ENCODE measurements around the gene MRPL28.
A peak's percentile ranks its signal among the peaks of the same experiment; 100 is the strongest.
"Not testable (repeated sequence)": the region's sequence is repeated elsewhere in the genome, so short reads cannot be mapped to it uniquely, and the experiment has no call there.

The MRPL28 gene
- 13.8 to 20.6 (median 17.1) reads per million in 4 donors for total RNA-seq

DNA sequence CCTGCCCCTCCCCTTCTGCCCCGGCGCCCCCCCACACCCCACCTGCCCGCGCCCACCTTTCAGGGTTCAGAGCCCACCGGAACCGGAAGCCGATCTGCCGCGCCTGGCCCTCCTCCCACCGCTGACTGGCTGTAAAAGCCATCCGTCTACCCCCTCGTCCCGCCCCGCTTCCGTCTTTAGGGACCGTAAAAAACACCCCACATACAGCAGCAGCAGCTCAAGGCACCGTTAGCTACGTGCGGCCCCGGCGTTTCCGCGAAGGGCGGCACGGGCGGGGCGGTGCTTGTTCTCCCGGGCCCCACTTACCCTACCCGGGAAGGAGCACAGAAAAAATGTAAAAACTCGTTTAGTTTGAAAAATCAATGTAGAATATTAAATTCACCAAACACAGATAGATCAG is at the start of gene MRPL28:
Gene MRPL28, minus strand, starts transcription at position 96 of the 400 bp plus-strand sequence. CDS start 320 bp downstream, outside the sequence.
- peak; percentile 81 to 96 (median 87) for DNase-seq

DNA sequence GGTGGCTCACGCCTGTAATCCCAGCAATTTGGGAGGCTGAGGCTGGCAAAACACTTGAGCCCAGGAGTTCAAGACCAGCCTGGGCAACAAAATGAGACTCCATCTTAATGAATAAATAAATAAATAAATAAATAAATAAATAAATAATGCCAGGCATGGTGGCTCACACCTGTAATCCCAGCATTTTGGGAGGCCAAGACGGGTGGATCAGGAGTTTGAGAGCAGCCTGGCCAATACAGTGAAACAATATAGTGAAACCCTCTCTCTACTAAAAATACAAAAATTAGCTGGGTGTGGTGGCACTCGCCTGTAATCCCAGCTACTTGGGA is 44.8 kb upstream of the MRPL28 start:
- not testable (repeated sequence) for DNase-seq

DNA sequence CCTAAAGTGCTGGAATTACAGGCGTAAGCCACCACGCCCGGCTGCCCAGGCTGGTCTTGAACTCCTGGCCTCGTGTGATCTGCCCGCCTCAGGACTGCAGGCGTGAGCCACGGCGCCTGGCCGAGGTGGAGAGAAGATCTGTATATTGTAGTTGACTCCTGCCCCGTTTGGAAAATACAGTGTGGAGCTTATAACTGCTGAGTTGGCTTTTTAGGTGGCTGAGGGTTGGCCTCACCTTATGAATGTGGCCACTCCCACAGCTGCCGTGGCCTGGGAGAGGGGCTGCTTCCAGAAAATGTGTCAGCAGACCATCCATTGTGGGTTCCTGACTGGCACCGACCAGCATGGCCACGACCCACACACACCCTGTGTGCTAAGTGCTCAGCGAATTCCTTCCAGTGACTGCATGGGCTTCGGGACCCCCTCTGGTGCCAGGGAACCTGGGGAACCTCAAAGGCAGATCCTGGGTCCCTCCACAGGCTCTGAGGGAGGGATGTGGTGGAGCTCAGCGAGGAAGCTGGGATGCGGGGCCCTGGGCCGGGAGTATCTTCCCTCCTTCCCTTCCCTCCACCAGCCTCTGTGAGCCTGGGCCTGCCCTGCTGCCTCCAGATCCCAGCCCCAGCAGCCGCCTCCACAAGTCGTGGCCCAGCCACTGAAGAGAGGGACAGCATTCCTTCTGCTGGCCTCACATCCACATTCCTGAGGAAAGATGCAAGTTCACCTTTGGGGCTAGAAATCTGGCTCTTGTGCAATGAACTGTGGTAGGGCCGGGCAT is 44.2 kb upstream of the MRPL28 start:
- no peak for DNase-seq

DNA sequence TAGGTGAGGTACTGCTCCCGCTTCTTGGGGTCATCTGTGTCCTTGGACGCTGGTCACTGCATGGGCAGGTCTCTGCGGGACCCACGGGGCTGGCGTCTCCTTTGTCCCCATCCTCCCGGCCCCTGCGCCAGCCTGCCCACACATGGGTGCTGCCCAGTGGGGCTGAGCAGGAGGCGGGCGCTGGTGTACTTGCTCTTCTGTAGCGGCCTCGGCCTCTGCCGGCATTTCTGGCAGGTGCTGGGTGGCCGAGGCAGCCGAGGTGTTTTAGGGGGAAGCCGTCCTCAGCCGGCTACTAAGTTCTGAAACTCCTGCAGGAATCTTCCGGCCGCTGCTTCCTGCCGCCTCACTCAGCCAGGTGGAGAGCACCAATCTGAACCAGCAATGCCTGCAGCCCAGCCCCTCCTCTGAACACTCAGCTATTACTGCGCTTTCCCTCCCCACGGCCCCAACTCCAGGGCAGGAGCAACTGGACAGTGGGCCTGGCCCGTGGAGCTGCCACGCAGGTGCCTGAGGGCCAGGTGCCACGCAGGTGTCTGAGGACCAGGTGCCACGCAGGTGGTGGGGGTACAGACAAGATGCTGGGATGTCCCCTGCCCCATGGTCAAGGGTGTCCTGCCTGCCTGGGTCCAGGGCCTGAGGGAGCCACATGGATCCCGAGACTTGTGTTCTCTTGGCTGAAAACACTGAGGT is 41.4 kb upstream of the MRPL28 start:
- no peak for DNase-seq

DNA sequence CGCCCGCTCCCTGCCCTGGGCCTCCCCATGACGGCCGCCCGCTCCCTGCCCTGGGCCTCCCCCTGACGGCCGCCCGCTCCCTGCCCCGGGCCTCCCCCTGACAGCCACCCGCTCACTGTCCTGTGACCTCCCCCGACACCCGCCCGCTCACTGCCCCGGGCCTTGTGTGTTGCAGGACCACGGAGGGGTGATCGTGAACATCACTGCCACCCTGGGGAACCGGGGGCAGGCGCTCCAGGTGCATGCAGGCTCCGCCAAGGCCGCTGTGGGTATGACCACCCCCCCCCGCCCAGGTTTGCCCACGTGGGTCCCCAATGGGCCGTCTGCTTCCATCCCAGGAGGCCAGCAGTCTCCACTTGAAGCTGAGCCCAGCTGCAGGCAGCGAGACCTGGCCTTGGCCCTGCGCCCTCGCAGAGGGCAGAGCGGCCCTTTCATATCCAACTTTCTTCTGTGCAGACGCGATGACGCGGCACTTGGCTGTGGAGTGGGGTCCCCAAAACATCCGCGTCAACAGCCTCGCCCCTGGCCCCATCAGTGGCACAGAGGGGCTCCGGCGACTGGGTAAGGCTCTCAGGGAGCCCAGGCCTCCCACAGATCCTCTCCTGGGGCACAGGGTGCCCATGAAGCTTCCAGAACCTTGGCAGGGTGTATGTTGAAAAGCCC is 40.3 kb upstream of the MRPL28 start:
- no peak for DNase-seq

DNA sequence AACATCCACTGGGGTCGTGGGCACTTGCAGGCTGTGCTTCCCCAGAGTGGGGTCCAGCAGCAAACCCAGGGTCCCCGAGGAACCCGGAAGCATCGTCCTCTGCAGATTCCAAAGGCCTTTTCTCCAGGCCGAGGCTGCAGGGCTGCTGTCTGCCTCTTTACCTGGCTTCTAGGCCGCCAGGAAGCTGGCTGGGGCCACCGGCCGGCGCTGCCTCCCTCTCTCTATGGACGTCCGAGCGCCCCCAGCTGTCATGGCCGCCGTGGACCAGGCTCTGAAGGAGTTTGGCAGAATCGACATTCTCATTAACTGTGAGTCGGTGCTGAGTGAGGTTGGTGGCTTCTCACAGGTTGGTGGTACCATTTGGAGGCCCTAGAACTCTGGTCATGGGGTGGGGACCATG is 36.9 kb upstream of the MRPL28 start:
- DNase-seq: no peak

DNA sequence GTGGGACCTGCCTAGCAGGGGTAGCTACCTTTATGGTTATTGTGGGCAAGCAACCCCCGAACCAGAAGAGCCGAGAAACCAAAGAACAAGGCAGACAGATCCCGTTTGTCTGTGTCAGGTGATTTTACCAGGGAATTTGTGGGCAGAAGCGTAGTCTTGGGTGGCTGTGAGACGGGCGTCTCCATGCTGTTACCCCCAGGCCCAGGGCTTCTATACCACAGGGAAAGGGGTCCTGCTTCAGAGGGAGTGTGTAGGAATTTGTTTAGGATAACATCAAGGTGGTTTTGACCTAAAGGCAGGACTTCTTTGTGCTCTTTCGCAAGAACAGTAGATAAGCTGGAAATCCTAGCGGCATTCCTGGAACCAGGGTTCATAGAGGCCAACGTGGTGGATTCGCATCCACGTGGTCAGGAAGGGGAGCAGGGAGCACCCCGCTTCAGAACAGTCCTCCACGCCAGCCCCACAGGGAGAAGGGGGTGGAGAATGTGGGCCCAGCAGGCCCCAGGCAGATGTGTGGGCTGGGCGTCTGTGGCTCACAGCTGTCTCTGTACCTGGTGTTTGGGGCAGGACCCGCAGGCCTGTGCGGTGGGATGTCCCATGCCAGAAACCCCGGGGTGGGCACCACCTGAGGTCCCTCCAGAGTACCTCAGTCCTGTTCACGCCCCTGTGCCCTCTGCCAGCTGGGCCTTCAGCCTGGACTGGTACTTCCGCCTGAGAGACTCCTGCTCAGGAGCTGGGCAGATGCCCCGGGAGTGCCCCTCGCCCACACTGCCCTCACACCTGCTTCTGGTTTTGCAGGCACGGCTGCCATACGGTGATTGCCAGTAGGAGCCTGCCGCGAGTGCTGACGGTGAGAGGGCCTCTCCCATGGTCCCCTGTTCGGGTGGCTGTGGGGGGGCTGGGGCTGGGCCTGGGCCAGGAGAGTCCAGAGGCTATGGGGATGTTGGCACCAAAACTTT is 35.5 kb upstream of the MRPL28 start:
- DNase-seq: no peak

DNA sequence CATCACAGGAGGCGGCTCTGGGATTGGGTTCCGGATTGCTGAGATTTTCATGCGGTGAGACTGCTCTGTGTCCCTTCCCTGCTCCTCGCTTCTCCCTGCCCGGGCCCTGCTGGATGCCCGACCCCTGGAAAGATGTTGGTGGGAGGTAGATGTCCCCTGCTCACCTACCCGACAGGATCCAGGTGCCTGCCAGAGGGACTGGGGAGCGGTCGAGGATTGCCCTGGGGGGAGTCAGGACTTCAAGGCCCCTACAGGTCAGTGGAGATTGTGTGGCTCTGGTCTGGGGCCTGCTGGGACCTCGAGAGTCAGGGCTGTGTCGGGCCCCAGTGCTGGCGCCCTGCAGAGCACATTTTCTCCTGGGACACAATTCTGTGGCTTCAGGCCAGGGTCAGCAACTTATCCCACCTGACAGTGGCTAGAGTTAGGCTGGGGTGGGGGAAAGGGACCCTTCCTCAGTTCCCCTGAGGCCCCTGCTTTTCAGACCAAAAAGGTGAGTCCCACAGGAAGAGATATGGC is 34.7 kb upstream of the MRPL28 start:
- no peak for DNase-seq

DNA sequence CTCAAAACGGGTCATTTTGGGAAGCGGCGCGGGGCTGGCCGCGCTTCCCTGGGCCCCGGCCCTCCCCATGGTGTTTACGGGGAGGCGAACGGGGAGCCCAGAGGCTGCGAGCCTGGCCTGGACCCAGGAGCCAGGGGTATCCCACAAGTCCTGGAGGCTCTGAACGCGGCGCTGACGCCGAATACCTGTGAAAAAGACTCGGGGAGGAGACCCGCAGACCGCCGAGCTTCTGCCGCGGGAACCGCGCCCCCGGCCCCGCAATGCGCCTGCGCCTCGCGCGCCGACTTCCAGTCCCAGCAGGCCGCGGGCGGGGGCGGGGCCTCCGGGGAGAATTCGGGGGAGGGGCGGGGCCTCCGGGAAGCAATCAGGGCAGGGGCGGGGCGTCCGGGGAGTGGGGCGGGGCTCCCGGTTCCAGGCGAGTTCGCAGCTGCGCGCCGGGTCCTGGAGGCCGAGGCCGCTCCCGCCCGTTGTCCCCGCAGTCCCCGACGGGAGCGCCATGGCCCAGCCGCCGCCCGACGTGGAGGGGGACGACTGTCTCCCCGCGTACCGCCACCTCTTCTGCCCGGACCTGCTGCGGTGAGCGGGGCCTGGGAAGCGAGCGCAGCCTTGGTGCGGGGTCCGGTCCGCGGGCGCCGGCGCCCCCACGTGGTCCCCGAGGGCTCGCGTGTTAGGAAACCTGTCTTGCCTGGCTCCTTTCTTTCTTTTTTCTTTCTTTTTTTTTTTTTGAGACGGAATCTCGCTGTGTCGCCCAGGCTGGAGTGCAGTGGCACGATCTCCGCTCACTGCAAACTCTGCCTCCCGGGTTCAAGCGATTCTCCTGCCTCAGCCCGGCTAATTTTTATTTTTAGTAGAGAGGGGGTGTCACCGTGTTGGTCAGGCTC is 31.4 kb upstream of the MRPL28 start, which contains the start of gene DECR2:
Gene DECR2, plus strand, starts transcription at position 418 of the 881 bp plus-strand sequence. Its CDS starts 79 bp downstream, at position 497.
- DNase-seq: peak; percentile 89 to 99 (median 98)

DNA sequence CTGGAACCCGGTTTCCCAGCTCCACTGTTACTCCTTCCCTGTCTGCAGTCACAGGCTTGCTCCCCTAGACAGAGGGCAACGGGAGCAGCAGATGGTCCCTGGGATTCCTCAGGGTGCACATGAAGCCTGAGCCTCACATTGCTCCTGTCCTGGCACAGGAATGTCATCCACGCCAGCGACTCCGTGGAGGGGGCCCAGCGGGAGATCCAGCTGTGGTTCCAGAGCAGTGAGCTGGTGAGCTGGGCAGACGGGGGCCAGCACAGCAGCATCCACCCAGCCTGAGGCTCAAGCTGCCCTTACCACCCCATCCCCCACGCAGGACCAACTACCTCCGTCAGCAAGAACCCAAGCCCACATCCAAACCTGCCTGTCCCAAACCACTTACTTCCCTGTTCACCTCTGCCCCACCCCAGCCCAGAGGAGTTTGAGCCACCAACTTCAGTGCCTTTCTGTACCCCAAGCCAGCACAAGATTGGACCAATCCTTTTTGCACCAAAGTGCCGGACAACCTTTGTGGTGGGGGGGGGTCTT is 29.8 kb upstream of the MRPL28 start:
- DNase-seq: no peak

DNA sequence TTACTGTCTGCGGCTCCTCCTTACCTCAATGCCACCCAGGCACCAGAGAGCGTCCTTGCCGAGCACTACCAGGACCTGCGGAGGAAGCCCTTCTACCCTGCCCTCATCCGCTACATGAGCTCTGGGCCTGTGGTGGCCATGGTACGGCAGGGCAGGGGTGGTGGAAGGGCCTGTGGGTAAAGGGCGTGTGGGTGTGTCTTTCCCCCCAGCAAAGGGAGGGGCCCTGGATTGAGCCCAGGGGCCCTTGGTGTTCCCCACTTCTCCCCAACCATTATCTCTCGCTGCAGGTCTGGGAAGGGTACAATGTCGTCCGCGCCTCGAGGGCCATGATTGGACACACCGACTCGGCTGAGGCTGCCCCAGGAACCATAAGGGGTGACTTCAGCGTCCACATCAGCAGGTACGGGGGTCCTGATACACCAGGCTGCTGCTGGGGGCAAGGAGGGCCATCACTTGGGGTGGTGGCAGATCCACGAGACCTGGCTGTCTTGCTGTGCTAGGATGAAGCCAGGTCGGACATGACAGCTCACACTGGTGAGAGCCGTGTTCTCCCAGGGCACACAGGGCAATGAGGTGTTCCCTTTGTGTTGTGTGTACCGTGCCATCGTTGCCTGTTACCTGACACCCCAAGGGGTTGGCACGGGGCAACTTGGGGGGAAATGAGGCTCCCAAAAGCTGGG is 29.1 kb upstream of the MRPL28 start:
- DNase-seq: no peak

DNA sequence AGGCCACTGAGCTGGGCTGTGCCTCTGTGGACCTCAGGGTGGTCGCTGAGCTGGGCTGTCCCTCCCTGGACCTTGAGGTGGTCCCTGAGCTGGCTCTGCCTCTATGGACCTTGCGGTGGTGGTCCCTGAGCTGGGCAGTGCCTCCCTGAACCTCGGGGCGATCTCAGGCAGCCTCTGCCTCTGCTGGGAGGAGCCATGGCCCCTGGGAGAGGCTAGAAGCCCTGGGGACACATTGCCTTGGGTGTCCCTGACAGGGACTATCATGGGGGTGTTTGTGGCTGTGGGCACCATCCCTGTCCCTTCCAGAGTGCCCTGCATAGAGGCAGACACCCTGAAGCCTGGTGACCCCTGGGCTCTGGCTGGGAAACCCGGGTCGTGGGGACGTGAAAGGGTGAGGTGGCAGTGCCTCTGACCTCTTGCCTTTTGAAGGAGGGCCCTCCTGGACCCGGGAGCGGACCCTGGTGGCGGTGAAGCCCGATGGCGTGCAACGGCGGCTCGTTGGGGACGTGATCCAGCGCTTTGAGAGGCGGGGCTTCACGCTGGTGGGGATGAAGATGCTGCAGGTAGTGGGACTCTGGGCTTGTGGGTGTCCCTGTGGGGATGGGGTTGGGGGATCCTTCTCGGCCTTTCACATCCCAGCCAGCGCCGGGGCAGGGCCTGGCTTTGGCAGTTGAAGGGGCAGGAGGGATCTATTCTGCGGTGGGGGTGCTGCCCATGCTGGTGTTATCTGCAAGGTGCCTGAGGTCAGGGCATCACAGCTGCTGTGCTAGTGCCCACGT is 28.4 kb upstream of the MRPL28 start:
- DNase-seq: no peak

DNA sequence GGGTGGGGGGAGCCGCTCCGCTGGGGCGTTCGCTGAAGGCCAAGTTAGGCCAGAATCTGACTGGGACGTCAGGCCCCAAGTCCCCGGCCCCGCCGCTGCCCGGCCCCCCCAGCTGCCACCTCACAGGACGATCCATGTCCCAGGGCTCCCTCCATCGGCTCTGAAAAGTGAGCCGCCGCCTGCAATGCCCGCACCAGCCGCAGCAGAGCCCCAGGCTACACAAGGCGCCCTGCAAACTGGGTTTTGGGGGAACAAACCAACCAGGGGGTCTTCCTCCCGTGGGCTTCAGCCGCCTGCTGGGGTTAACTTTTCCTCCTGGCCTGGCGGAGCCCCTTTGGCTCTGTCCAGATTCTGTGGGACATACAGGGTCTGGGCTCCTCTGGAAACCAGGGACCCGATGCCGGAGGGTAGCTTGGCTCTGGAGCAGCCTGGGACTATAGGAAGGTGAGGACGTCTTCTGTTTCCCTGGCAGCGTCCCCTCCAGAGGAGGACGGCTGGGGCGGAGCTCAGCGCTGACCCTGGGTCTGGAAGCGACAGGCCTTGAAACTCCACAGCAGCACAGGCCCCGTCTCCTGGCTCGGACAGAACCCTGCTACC is 27.5 kb upstream of the MRPL28 start:
- peak in 2 of 5 donors; percentile 30 to 35 for DNase-seq

DNA sequence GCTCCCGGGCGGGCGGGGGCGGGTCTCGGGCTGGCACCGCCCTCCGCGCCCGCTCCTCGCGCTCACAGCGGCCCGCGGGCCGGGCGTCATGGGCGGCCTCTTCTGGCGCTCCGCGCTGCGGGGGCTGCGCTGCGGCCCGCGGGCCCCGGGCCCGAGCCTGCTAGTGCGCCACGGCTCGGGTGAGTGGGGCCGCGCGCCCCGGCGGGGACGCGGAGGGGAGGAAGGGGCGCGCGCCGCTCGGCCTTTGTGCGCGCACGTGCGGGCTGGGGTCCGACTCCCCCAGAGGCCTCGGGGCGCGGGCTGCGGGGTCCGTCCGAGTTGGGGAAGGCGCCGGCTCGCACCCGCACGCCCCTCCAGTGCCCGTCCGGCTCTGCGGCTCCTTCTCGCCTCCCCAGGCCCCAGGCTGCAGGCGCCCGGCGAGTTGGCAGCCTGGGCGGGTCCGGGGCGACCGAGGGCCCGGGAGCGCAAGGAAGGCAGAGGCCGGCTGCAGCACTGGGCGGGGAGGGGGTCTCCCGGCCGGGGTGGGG is 26.9 kb upstream of the MRPL28 start, which contains the start of gene NME4:
Gene NME4, plus strand, starts transcription at position 65 of the 527 bp plus-strand sequence. Its CDS starts 24 bp downstream, at position 89.
- peak in 1 of 5 donors; percentile 25 for DNase-seq

DNA sequence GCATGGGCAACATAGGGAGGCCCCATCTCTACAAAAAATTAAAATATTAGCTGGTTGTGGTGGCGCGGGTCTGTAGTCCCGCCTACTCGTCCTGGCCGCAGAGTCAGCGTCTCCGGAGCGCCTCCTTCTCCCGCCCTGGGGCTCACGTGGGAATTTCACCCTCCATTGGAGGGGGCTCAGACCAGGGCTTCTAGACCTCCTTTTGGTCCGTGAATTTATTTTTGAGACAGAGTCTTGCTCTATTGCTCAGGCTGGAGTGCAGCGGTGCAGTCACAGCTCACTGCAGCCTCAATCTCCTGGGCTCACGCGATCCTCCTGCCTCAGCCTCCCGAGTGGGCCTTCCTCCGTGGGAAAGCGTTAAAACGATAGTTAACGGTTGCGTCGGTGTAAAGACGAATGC is 26.3 kb upstream of the MRPL28 start:
- DNase-seq: no peak

DNA sequence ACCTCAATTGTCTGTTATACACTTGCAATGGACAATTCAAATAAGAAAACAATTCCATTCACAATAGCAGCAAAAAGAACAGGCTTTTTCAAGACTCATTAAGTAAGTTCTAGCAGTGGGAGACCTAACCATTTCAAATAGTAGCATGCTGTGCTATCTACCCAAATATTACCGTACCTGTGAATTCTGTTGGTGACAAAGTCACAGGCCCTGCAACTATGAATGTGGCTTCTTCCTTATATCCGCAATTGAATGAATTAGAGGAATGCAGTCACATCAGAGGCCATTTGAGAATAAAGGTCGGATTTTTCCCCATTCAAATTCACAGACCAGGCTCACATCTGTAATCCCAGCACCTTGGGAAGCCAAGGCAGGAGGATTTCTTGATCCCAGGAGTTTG is 25.9 kb upstream of the MRPL28 start:
- DNase-seq: no peak

DNA sequence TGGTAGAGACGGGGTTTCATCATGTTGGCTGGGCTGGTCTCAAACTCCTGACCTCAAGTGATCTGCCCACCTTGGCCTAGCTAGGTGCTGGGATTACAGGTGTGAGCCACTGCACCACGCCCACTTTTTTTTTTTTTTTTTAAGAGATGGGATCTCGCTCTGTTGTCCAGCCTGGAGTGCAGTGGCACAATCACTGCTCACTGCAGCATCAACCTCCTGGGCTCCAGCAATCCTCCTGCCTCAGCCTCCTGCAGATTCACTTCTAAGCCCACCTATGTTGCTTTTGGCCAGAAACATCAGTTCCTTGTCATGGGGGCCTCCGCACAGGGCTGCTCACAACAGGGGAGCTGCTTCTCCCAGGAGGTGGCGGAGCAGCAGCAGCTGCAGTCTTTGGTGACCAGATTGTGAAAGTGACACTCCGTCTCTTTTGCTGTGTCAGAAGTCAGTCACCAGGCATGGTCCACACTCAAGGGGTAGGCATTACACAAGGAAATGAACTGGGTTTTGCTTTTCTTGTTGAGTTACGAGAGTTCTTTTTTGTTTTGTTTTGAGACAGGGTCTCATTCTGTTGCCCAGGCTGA is 22.2 kb upstream of the MRPL28 start:
- no peak for DNase-seq

DNA sequence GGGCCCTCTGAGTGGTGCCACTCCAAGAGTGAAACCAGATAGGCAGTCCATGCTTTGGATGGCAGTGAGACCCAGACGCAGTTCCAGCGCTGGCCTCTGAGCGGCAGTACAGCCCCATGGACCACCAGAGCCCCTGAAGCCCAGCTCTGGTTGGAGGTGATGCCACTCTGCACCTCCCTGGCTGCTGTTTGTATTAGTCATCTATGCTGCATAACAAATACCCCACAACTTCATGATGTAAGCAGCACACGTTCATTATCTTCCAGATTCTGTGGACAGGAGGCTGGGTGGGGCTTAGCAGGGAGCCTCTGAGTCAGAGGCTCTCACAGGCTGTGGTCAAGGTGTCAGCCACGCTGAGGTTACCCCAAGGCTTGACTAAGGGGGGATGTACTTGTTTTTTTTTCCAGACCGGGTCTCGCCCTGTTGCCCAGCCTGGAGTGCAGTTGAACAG is 21.6 kb upstream of the MRPL28 start:
- DNase-seq: peak in 4 of 5 donors; percentile 47 to 73 (median 53)

Measured in T-helper 1 cell (primary cell).